ENCODE results near the gene EDEM1. TPM values are rescaled to one million over a fixed set of nuclear protein-coding genes. Genes with fewer than 3 reads are reported as not detected.

EDEM1 gene
- total and polyA plus RNA-seq, 3 donors from 2014 or later, result 28.6 to 33.5 (median 30.3) TPM

- TF ChIP-seq POLR2A (IDR thresholded peaks at IDR 0.05), result no peak
- no peak for TF ChIP-seq CTCF (IDR thresholded peaks at IDR 0.05)
- H3K9me3 ChIP-seq, result no peaks in the 10 kb centered on the region
- intact Hi-C loops (cut with DNase I; ENCODE audit: low total_unique reads), result loop anchor here (10.0 kb wide), 1 partner anchor 74 kb away; the partner anchor contains the start of gene ARL8B
- H3K4me3 ChIP-seq, result no peak overlapping the region
- no peak overlapping the region for H3K27ac ChIP-seq
- peaks cover 6% of the 10 kb centered on the region for H3K4me1 ChIP-seq
- 69 to 74% methylated on average over 5 of the region's 5 CpGs for WGBS, 2 donors
- no peak for DNase-seq
- H3K27me3 ChIP-seq, result no peaks in the 10 kb centered on the region
- H3K36me3 ChIP-seq (ENCODE audit: low read depth, missing control alignments), result no peaks in the 10 kb centered on the region
Observed at GRCh38 chr3:5198986-5199731, 11.7 kb downstream of the EDEM1 start.

DNA sequence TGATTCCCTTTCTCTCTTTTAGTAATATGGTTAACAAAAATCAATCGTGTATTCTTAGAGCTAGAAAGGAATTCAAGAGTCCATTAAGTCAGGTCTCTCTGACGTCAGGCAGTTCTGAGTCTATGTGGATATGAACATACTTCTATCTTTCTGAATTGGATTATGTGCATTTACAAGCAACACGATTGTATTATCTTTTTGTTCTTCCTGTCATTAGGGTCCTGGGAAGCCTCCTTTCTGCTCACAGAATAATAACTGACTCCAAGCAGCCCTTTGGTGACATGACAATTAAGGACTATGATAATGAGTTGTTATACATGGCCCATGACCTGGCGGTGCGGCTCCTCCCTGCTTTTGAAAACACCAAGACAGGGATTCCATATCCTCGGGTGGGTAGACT lies 14.0 kb downstream of the EDEM1 start:
- no peak overlapping the region for H3K27ac ChIP-seq
- H3K9me3 ChIP-seq, result no peaks in the 10 kb centered on the region
- TF ChIP-seq CTCF (IDR thresholded peaks at IDR 0.05) (no peak), POLR2A (IDR thresholded peaks at IDR 0.05) (no peak)
- intact Hi-C loops (cut with DNase I; ENCODE audit: low total_unique reads), result no loop called here
- no peaks in the 10 kb centered on the region for H3K36me3 ChIP-seq (ENCODE audit: low read depth, missing control alignments)
- WGBS, 2 donors, result 85 to 92% methylated on average over 6 of the region's 6 CpGs
- H3K4me3 ChIP-seq, result no peak overlapping the region
- peaks cover 3% of the 10 kb centered on the region for H3K4me1 ChIP-seq
- DNase-seq, result no peak
- no peaks in the 10 kb centered on the region for H3K27me3 ChIP-seq

- H3K4me1 ChIP-seq, result peaks cover 3% of the 10 kb centered on the region
- intact Hi-C loops (cut with DNase I; ENCODE audit: low total_unique reads), result no loop called here
- no peaks in the 10 kb centered on the region for H3K9me3 ChIP-seq
- no peak for DNase-seq
- WGBS, 2 donors, result 90 to 95% methylated on average over 2 of the region's 2 CpGs
- H3K27me3 ChIP-seq, result no peaks in the 10 kb centered on the region
- TF ChIP-seq CTCF (IDR thresholded peaks at IDR 0.05) (no peak), POLR2A (IDR thresholded peaks at IDR 0.05) (no peak)
- no peak overlapping the region for H3K4me3 ChIP-seq
- H3K27ac ChIP-seq, result no peak overlapping the region
- no peaks in the 10 kb centered on the region for H3K36me3 ChIP-seq (ENCODE audit: low read depth, missing control alignments)
Observed at GRCh38 chr3:5202222-5202621, 14.7 kb downstream of the EDEM1 start.

DNA sequence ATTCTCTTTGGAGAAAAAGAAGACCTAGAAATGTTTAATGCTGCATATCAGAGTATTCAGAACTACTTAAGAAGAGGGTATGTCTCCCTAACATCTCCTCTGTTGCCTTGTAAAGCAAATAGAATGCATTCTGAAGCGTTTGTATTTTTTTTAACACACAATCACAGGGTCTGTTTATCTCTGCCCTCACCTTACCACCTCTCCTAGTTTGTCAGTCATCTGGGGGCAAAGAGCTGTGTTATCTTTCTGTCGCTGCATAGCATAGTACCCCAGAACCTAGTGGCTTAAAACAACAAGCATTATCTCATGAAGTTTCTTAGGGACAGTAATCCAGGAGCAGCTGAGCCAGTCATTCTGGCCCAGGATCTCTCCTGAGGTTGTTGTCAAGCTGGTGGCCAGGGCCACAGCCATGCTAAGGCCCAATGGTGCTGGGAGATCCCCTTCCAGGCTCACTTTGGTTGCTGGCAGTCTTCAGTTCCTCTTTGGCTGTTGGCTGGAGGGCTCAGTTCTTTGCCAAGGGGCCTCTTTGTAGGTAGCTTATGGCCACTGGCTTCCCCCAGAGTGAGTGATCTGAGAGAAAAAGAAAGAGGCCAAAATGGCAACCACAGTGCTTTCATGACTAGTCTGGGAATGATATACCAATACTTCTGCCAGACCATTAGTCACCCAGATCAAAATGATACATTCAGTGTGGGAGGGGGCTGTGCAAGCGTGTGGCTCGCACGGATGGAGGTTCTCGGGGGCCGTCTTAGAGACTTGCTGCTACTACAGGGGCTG lies 17.8 kb downstream of the EDEM1 start:
- Histone ChIP-seq H3K4me1 (no peaks in the 10 kb centered on the region), H3K27ac (no peak overlapping the region), H3K27me3 (no peaks in the 10 kb centered on the region), H3K4me3 (no peak overlapping the region), H3K36me3 (ENCODE audit: low read depth, missing control alignments) (no peaks in the 10 kb centered on the region), H3K9me3 (no peaks in the 10 kb centered on the region)
- no peak for DNase-seq
- 80 to 81% methylated on average over 7 of the region's 7 CpGs for WGBS, 2 donors
- intact Hi-C loops (cut with DNase I; ENCODE audit: low total_unique reads), result no loop called here
- TF ChIP-seq POLR2A (IDR thresholded peaks at IDR 0.05), result no peak
- no peak for TF ChIP-seq CTCF (IDR thresholded peaks at IDR 0.05)

Measured in testis (tissue), 3 donors.